NCI-H1417 treated with DMSO at 0.1 percent for 48 hours (cell line): ENCODE results near the gene GFRA1.

ENCODE experiments used
- DNase-seq: peaks from one replicate; lab custom pipeline; 2025; lab: John Stamatoyannopoulos, UW

Gene GFRA1

GRCh38 chr10:116240157-116240950 lies 32.7 kb downstream of the GFRA1 start:
- DNase-seq = no peak

- DNase-seq = no peak
Observed at GRCh38 chr10:116239229-116239628, 33.8 kb downstream of the GFRA1 start.

- DNase-seq = no peak
Observed at GRCh38 chr10:116237970-116238369, 35.0 kb downstream of the GFRA1 start.

- no peak for DNase-seq
Observed at GRCh38 chr10:116237260-116237659, 35.7 kb downstream of the GFRA1 start.

- no peak for DNase-seq
Observed at GRCh38 chr10:116233230-116233629, 39.8 kb downstream of the GFRA1 start.

GRCh38 chr10:116232613-116233012 lies 40.4 kb downstream of the GFRA1 start:
- no peak for DNase-seq

GRCh38 chr10:116226766-116227165 lies 46.2 kb downstream of the GFRA1 start:
- no peak for DNase-seq

- no peak for DNase-seq
Observed at GRCh38 chr10:116226053-116226452, 47.0 kb downstream of the GFRA1 start.

- DNase-seq = no peak
Observed at GRCh38 chr10:116223289-116223688, 49.7 kb downstream of the GFRA1 start.

- no peak for DNase-seq
Observed at GRCh38 chr10:116221053-116221452, 52.0 kb downstream of the GFRA1 start.

- DNase-seq = no peak
Observed at GRCh38 chr10:116216676-116217075, 56.3 kb downstream of the GFRA1 start.

- no peak for DNase-seq
Observed at GRCh38 chr10:116215651-116216050, 57.4 kb downstream of the GFRA1 start.

GRCh38 chr10:116211682-116212081 lies 61.3 kb downstream of the GFRA1 start:
- DNase-seq = no peak

GRCh38 chr10:116210588-116211346 lies 62.2 kb downstream of the GFRA1 start:
- no peak for DNase-seq

GRCh38 chr10:116209781-116210180 lies 63.2 kb downstream of the GFRA1 start:
- DNase-seq = no peak

GRCh38 chr10:116208956-116209567 lies 63.9 kb downstream of the GFRA1 start:
- DNase-seq = no peak

GRCh38 chr10:116207690-116208089 lies 65.3 kb downstream of the GFRA1 start:
- DNase-seq = no peak

GRCh38 chr10:116203661-116204060 lies 69.3 kb downstream of the GFRA1 start:
- no peak for DNase-seq

- no peak for DNase-seq
Observed at GRCh38 chr10:116201670-116202430, 71.2 kb downstream of the GFRA1 start.

- no peak for DNase-seq
Observed at GRCh38 chr10:116201011-116201410, 72.0 kb downstream of the GFRA1 start.

- DNase-seq = no peak
Observed at GRCh38 chr10:116198676-116199035, 74.3 kb downstream of the GFRA1 start.

- no peak for DNase-seq
Observed at GRCh38 chr10:116197946-116198675, 74.9 kb downstream of the GFRA1 start.
